ENCODE measurements around the gene TCP11L2.

Gene TCP11L2

GRCh38 chr12:106302401-106303201, at the start of gene TCP11L2:
Gene TCP11L2 (plus strand): TSS chr12:106302733. CDS start chr12:106311076, 8,343 bp downstream.
- WGBS (ENCODE audit: insufficient coverage, insufficient read length) = no CpG with 5 or more reads among the region's 76 CpGs
- Histone ChIP-seq H3K4me1 (ENCODE audit: control insufficient read depth, insufficient read depth, low read length) (no peaks in the 10 kb centered on the region), H3K27me3 (ENCODE audit: control insufficient read depth, insufficient read depth, low read length) (no peaks in the 10 kb centered on the region), H3K27ac (ENCODE audit: low read length) (no peak within 1 kb of the TSS), H3K9me3 (ENCODE audit: control insufficient read depth, insufficient read depth, low read length) (no peaks in the 10 kb centered on the region), H3K36me3 (ENCODE audit: control insufficient read depth, insufficient read depth, low read length) (no peaks in the 10 kb centered on the region), H3K4me3 (ENCODE audit: low read length) (peak within 1 kb of the TSS; percentile 81)
- DNase-seq (ENCODE audit: low read depth, low spot score) = no peak

- no CpG with 5 or more reads among the region's 3 CpGs for WGBS (ENCODE audit: insufficient coverage, insufficient read length)
- Histone ChIP-seq H3K4me3 (ENCODE audit: low read length) (no peak overlapping the region), H3K36me3 (ENCODE audit: control insufficient read depth, insufficient read depth, low read length) (no peaks in the 10 kb centered on the region), H3K4me1 (ENCODE audit: control insufficient read depth, insufficient read depth, low read length) (peaks cover 3% of the 10 kb centered on the region; the same call in 1 of the 2 replicates), H3K9me3 (ENCODE audit: control insufficient read depth, insufficient read depth, low read length) (no peaks in the 10 kb centered on the region), H3K27ac (ENCODE audit: low read length) (no peak overlapping the region), H3K27me3 (ENCODE audit: control insufficient read depth, insufficient read depth, low read length) (no peaks in the 10 kb centered on the region)
- DNase-seq (ENCODE audit: low read depth, low spot score) = no peak
Observed at GRCh38 chr12:106254724-106255123, 47.8 kb upstream of the TCP11L2 start.

DNA sequence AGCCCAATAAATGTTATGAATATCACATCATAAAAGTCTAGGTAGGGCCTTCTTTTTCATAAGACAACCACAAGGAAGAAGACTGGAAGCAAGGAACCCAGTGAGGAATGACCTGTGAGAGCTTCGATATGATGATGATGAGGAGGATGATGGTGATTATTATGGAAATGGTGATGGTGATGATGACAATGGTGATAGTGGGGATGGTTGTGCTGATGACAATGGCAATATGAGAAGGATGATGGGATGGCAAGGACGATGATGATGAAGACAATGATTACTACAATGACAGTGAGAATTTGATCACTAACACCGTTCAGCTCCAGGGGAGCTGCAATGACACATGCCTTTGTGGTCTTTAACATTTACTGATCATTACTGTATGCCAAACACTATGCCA, 47.0 kb upstream of the TCP11L2 start:
- WGBS (ENCODE audit: insufficient coverage, insufficient read length) = 100% methylated on average over 1 of the region's 3 CpGs
- H3K4me1 ChIP-seq (ENCODE audit: control insufficient read depth, insufficient read depth, low read length) = peaks cover 3% of the 10 kb centered on the region; the same call in 1 of the 2 replicates
- no peaks in the 10 kb centered on the region for H3K9me3 ChIP-seq (ENCODE audit: control insufficient read depth, insufficient read depth, low read length)
- H3K36me3 ChIP-seq (ENCODE audit: control insufficient read depth, insufficient read depth, low read length) = no peaks in the 10 kb centered on the region
- no peak overlapping the region for H3K27ac ChIP-seq (ENCODE audit: low read length)
- no peaks in the 10 kb centered on the region for H3K27me3 ChIP-seq (ENCODE audit: control insufficient read depth, insufficient read depth, low read length)
- no peak for DNase-seq (ENCODE audit: low read depth, low spot score)
- no peak overlapping the region for H3K4me3 ChIP-seq (ENCODE audit: low read length)

- no peaks in the 10 kb centered on the region for H3K9me3 ChIP-seq (ENCODE audit: control insufficient read depth, insufficient read depth, low read length)
- no CpG with 5 or more reads among the region's 5 CpGs for WGBS (ENCODE audit: insufficient coverage, insufficient read length)
- H3K27ac ChIP-seq (ENCODE audit: low read length) = no peak overlapping the region
- H3K27me3 ChIP-seq (ENCODE audit: control insufficient read depth, insufficient read depth, low read length) = no peaks in the 10 kb centered on the region
- peaks cover 3% of the 10 kb centered on the region; the same call in 1 of the 2 replicates for H3K4me1 ChIP-seq (ENCODE audit: control insufficient read depth, insufficient read depth, low read length)
- no peak for DNase-seq (ENCODE audit: low read depth, low spot score)
- no peaks in the 10 kb centered on the region for H3K36me3 ChIP-seq (ENCODE audit: control insufficient read depth, insufficient read depth, low read length)
- H3K4me3 ChIP-seq (ENCODE audit: low read length) = no peak overlapping the region
Observed at GRCh38 chr12:106255952-106256351, 46.6 kb upstream of the TCP11L2 start.

DNA sequence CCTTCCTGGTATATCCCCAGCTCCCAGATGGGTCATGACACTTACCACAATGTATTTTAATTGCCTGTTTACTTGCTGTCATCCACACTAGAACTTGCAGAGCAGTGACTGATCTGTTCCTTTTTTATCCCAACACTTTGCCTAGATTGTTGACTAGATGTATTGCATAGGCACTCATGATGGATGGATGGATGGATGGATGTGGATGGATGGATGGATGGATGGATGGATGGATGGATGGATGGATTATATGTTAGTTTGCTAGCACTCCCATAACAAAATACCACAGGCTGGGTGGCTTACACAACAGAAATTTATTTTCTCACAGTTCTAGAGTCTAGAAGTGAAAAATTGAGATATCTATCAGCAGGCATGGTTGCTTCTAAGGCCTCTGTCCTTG, 46.0 kb upstream of the TCP11L2 start:
- no peaks in the 10 kb centered on the region for H3K27me3 ChIP-seq (ENCODE audit: control insufficient read depth, insufficient read depth, low read length)
- H3K4me1 ChIP-seq (ENCODE audit: control insufficient read depth, insufficient read depth, low read length) = peaks cover 3% of the 10 kb centered on the region; the same call in 1 of the 2 replicates
- no peak overlapping the region for H3K4me3 ChIP-seq (ENCODE audit: low read length)
- no peak overlapping the region for H3K27ac ChIP-seq (ENCODE audit: low read length)
- no peaks in the 10 kb centered on the region for H3K9me3 ChIP-seq (ENCODE audit: control insufficient read depth, insufficient read depth, low read length)
- H3K36me3 ChIP-seq (ENCODE audit: control insufficient read depth, insufficient read depth, low read length) = no peaks in the 10 kb centered on the region
- no peak for DNase-seq (ENCODE audit: low read depth, low spot score)

- Histone ChIP-seq H3K27ac (ENCODE audit: low read length) (no peak overlapping the region), H3K9me3 (ENCODE audit: control insufficient read depth, insufficient read depth, low read length) (no peaks in the 10 kb centered on the region), H3K4me1 (ENCODE audit: control insufficient read depth, insufficient read depth, low read length) (peaks cover 3% of the 10 kb centered on the region; the same call in 1 of the 2 replicates), H3K4me3 (ENCODE audit: low read length) (no peak overlapping the region), H3K27me3 (ENCODE audit: control insufficient read depth, insufficient read depth, low read length) (no peaks in the 10 kb centered on the region), H3K36me3 (ENCODE audit: control insufficient read depth, insufficient read depth, low read length) (no peaks in the 10 kb centered on the region)
- no peak for DNase-seq (ENCODE audit: low read depth, low spot score)
- WGBS (ENCODE audit: insufficient coverage, insufficient read length) = no CpG with 5 or more reads among the region's 4 CpGs
Observed at GRCh38 chr12:106258226-106258625, 44.3 kb upstream of the TCP11L2 start.

GRCh38 chr12:106258935-106259334, 43.6 kb upstream of the TCP11L2 start:
- Histone ChIP-seq H3K4me1 (ENCODE audit: control insufficient read depth, insufficient read depth, low read length) (peaks cover 1% of the 10 kb centered on the region; the same call in 1 of the 2 replicates), H3K27me3 (ENCODE audit: control insufficient read depth, insufficient read depth, low read length) (no peaks in the 10 kb centered on the region), H3K9me3 (ENCODE audit: control insufficient read depth, insufficient read depth, low read length) (no peaks in the 10 kb centered on the region), H3K36me3 (ENCODE audit: control insufficient read depth, insufficient read depth, low read length) (no peaks in the 10 kb centered on the region), H3K27ac (ENCODE audit: low read length) (no peak overlapping the region), H3K4me3 (ENCODE audit: low read length) (no peak overlapping the region)
- no peak for DNase-seq (ENCODE audit: low read depth, low spot score)
- WGBS (ENCODE audit: insufficient coverage, insufficient read length) = no CpG with 5 or more reads among the region's 1 CpG

DNA sequence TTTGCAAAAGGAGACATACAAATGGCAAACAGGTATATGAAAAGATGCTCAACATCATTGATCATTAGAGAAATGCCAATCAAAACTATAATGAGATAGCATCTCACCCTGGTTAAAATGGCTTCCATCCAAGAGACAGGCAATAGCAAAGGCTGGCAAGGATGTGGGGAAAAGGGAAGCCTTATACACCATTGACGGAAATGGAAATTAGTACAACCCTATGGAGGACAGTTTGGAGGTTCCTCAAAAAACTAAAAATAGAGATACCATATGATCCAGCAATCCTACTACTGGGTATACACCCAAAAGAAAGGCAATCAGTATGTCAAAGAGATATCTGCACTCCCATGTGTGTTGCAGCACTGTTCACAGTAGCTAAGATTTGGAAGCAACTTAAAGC, 37.4 kb upstream of the TCP11L2 start:
- Histone ChIP-seq H3K4me3 (ENCODE audit: low read length) (no peak overlapping the region), H3K27me3 (ENCODE audit: control insufficient read depth, insufficient read depth, low read length) (no peaks in the 10 kb centered on the region), H3K9me3 (ENCODE audit: control insufficient read depth, insufficient read depth, low read length) (no peaks in the 10 kb centered on the region), H3K36me3 (ENCODE audit: control insufficient read depth, insufficient read depth, low read length) (no peaks in the 10 kb centered on the region), H3K4me1 (ENCODE audit: control insufficient read depth, insufficient read depth, low read length) (no peaks in the 10 kb centered on the region), H3K27ac (ENCODE audit: low read length) (no peak overlapping the region)
- DNase-seq (ENCODE audit: low read depth, low spot score) = no peak
- no CpG with 5 or more reads among the region's 1 CpG for WGBS (ENCODE audit: insufficient coverage, insufficient read length)

- no peak overlapping the region for H3K4me3 ChIP-seq (ENCODE audit: low read length)
- no CpG with 5 or more reads among the region's 2 CpGs for WGBS (ENCODE audit: insufficient coverage, insufficient read length)
- no peaks in the 10 kb centered on the region for H3K9me3 ChIP-seq (ENCODE audit: control insufficient read depth, insufficient read depth, low read length)
- no peaks in the 10 kb centered on the region for H3K4me1 ChIP-seq (ENCODE audit: control insufficient read depth, insufficient read depth, low read length)
- no peaks in the 10 kb centered on the region for H3K27me3 ChIP-seq (ENCODE audit: control insufficient read depth, insufficient read depth, low read length)
- no peak for DNase-seq (ENCODE audit: low read depth, low spot score)
- H3K36me3 ChIP-seq (ENCODE audit: control insufficient read depth, insufficient read depth, low read length) = no peaks in the 10 kb centered on the region
- no peak overlapping the region for H3K27ac ChIP-seq (ENCODE audit: low read length)
Observed at GRCh38 chr12:106267535-106267934, 35.0 kb upstream of the TCP11L2 start.

- no CpG with 5 or more reads among the region's 7 CpGs for WGBS (ENCODE audit: insufficient coverage, insufficient read length)
- no peak for DNase-seq (ENCODE audit: low read depth, low spot score)
- Histone ChIP-seq H3K9me3 (ENCODE audit: control insufficient read depth, insufficient read depth, low read length) (no peaks in the 10 kb centered on the region), H3K27ac (ENCODE audit: low read length) (no peak overlapping the region), H3K36me3 (ENCODE audit: control insufficient read depth, insufficient read depth, low read length) (no peaks in the 10 kb centered on the region), H3K4me3 (ENCODE audit: low read length) (no peak overlapping the region), H3K4me1 (ENCODE audit: control insufficient read depth, insufficient read depth, low read length) (no peaks in the 10 kb centered on the region), H3K27me3 (ENCODE audit: control insufficient read depth, insufficient read depth, low read length) (no peaks in the 10 kb centered on the region)
Observed at GRCh38 chr12:106269150-106269771, 33.3 kb upstream of the TCP11L2 start.
